HEK293 (cell line): ENCODE results near the gene DUSP10.

Experiments
- CTCF ChIA-PET: fragments of 350-600 bp; formaldehyde crosslinking; extraction: SDS; loops from one replicate; lab custom pipeline; 2021; ENCODE audit warnings: antibody characterized with exemption; lab: Yijun Ruan, JAX
- POLR2A ChIA-PET: fragments of 300-600 bp; formaldehyde crosslinking; extraction: SDS; loops from one replicate; lab custom pipeline; 2020; ENCODE audit warnings: antibody characterized with exemption, inconsistent platforms; lab: Yijun Ruan, JAX
- H3K27ac ChIP-seq: fragments of 200-500 bp; sonication (Bioruptor generic); 2 replicates; pipeline ENCODE4 v1.5.1; 2014; ENCODE audit warnings: low read depth, low read length, control low read depth, inconsistent platforms; ENCODE audit errors: extremely low read depth
- H3K36me3 ChIP-seq, 2 experiments: fragments of 200-500 bp in 1 of 2; sonication (Bioruptor generic) in 1 of 2; 1 replicate in 1 of 2; 2 replicates in 1 of 2; pipeline ENCODE4 v1.5.1; 2014 to 2017; ENCODE audit warnings: inconsistent platforms in 2 of 2, low read length in 2 of 2; ENCODE audit not compliant: control insufficient read depth in 2 of 2, insufficient read depth in 1 of 2
- H3K4me1 ChIP-seq: fragments of 200-500 bp; sonication (Bioruptor generic); 2 replicates; pipeline ENCODE4 v1.5.1; 2014; ENCODE audit warnings: mild to moderate bottlenecking, low read length, inconsistent platforms; ENCODE audit not compliant: control insufficient read depth, insufficient read depth
- H3K4me3 ChIP-seq: 2 replicates; pipeline ENCODE4 v1.5.1; 2011; ENCODE audit warnings: low read depth, mild to moderate bottlenecking, control low read depth, low read length, moderate library complexity
- H3K9me3 ChIP-seq: fragments of 200-500 bp; sonication (Bioruptor generic); 2 replicates; pipeline ENCODE4 v1.5.1; 2014; ENCODE audit warnings: low read depth, low read length, inconsistent platforms; ENCODE audit not compliant: control insufficient read depth, insufficient read depth
- FEZF1 ChIP-seq: fragments of 450-650 bp; formaldehyde crosslinking; IDR thresholded peaks from 2 replicates; pipeline ENCODE4 v1.5.1; 2016; ENCODE audit warnings: missing biosample characterization, missing genetic modification characterization
- HOXD13 ChIP-seq: sonication (generic); formaldehyde crosslinking; IDR thresholded peaks from 2 replicates; pipeline ENCODE4 v1.8.0; 2022; ENCODE audit warnings: missing genetic modification reagents, borderline replicate concordance
- KLF16 ChIP-seq: fragments of 450-650 bp; formaldehyde crosslinking; IDR thresholded peaks from 2 replicates; pipeline ENCODE4 v1.5.1; 2017; ENCODE audit warnings: missing biosample characterization, missing genetic modification characterization
- KLF9 ChIP-seq: fragments of 450-650 bp; formaldehyde crosslinking; IDR thresholded peaks from 2 replicates; pipeline ENCODE4 v1.5.1; 2016; ENCODE audit warnings: missing biosample characterization, missing genetic modification characterization, low read depth
- SCRT2 ChIP-seq: fragments of 450-650 bp; formaldehyde crosslinking; IDR thresholded peaks from 2 replicates; pipeline ENCODE4 v1.5.1; 2016; ENCODE audit warnings: missing biosample characterization, missing genetic modification characterization
- TRIM28 ChIP-seq: IDR thresholded peaks from 2 replicates; pipeline ENCODE4 v1.6.1; 2011; ENCODE audit warnings: low read length, control low read depth, borderline replicate concordance
- WT1 ChIP-seq: fragments of 450-650 bp; formaldehyde crosslinking; IDR thresholded peaks from 2 replicates; pipeline ENCODE4 v1.5.1; 2016; ENCODE audit warnings: missing biosample characterization, missing genetic modification characterization
- ZBTB1 ChIP-seq: fragments of 450-650 bp; formaldehyde crosslinking; IDR thresholded peaks from 2 replicates; pipeline ENCODE4 v1.5.1; 2016; ENCODE audit warnings: missing biosample characterization, missing genetic modification characterization
- ZBTB21 ChIP-seq: fragments of 450-650 bp; formaldehyde crosslinking; IDR thresholded peaks from 2 replicates; pipeline ENCODE4 v1.5.1; 2017; ENCODE audit warnings: missing biosample characterization, missing genetic modification characterization
- ZBTB48 ChIP-seq: fragments of 450-650 bp; formaldehyde crosslinking; IDR thresholded peaks from 2 replicates; pipeline ENCODE4 v1.5.1; 2016; ENCODE audit warnings: missing biosample characterization, missing genetic modification characterization
- ZBTB49 ChIP-seq: fragments of 450-650 bp; formaldehyde crosslinking; IDR thresholded peaks from 2 replicates; pipeline ENCODE4 v1.5.1; 2016; ENCODE audit warnings: missing biosample characterization, missing genetic modification characterization, low read depth
- ZEB2 ChIP-seq: fragments of 450-650 bp; formaldehyde crosslinking; IDR thresholded peaks from 2 replicates; pipeline ENCODE4 v1.5.1; 2016; ENCODE audit warnings: missing biosample characterization, missing genetic modification characterization
- ZFP3 ChIP-seq: fragments of 450-650 bp; formaldehyde crosslinking; IDR thresholded peaks from 2 replicates; pipeline ENCODE4 v1.5.1; 2016; ENCODE audit warnings: low read depth, missing biosample characterization, missing genetic modification characterization
- ZFP37 ChIP-seq: fragments of 450-650 bp; formaldehyde crosslinking; IDR thresholded peaks from 2 replicates; pipeline ENCODE4 v1.5.1; 2016; ENCODE audit warnings: missing biosample characterization, missing genetic modification characterization
- ZFP41 ChIP-seq: fragments of 450-650 bp; formaldehyde crosslinking; IDR thresholded peaks from 2 replicates; pipeline ENCODE4 v1.5.1; 2016; ENCODE audit warnings: missing biosample characterization, missing genetic modification characterization, borderline replicate concordance
- ZIC2 ChIP-seq: fragments of 450-650 bp; formaldehyde crosslinking; IDR thresholded peaks from 2 replicates; pipeline ENCODE4 v1.5.1; 2016; ENCODE audit warnings: missing biosample characterization, missing genetic modification characterization
- ZNF155 ChIP-seq: fragments of 450-650 bp; formaldehyde crosslinking; IDR thresholded peaks from 2 replicates; pipeline ENCODE4 v1.5.1; 2016; ENCODE audit warnings: missing biosample characterization, missing genetic modification characterization
- ZNF184 ChIP-seq: fragments of 450-650 bp; IDR thresholded peaks from 2 replicates; pipeline ENCODE4 v1.5.1; 2018; ENCODE audit warnings: missing biosample characterization, mild to moderate bottlenecking, missing genetic modification characterization
- ZNF223 ChIP-seq: fragments of 450-650 bp; formaldehyde crosslinking; IDR thresholded peaks from 2 replicates; pipeline ENCODE4 v1.5.1; 2016; ENCODE audit warnings: missing biosample characterization, missing genetic modification characterization
- ZNF23 ChIP-seq: fragments of 450-650 bp; formaldehyde crosslinking; IDR thresholded peaks from 2 replicates; pipeline ENCODE4 v1.5.1; 2016; ENCODE audit warnings: missing biosample characterization, missing genetic modification characterization, borderline replicate concordance
- ZNF266 ChIP-seq: fragments of 450-650 bp; formaldehyde crosslinking; IDR thresholded peaks from 2 replicates; pipeline ENCODE4 v1.5.1; 2016; ENCODE audit warnings: missing biosample characterization, missing genetic modification characterization, low read depth
- ZNF341 ChIP-seq: fragments of 450-650 bp; formaldehyde crosslinking; IDR thresholded peaks from 2 replicates; pipeline ENCODE4; 2016; ENCODE audit warnings: low read depth, missing biosample characterization, missing genetic modification characterization
- ZNF354C ChIP-seq: fragments of 450-650 bp; formaldehyde crosslinking; IDR thresholded peaks from 2 replicates; pipeline ENCODE4 v1.5.1; 2016; ENCODE audit warnings: missing biosample characterization, missing genetic modification characterization, low read depth, borderline replicate concordance
- ZNF398 ChIP-seq: fragments of 450-650 bp; formaldehyde crosslinking; IDR thresholded peaks from 2 replicates; pipeline ENCODE4 v1.5.1; 2017; ENCODE audit warnings: missing biosample characterization, missing genetic modification characterization
- ZNF513 ChIP-seq: fragments of 450-650 bp; IDR thresholded peaks from 2 replicates; pipeline ENCODE4 v1.5.1; 2018; ENCODE audit warnings: missing biosample characterization, missing genetic modification characterization
- ZNF544 ChIP-seq: fragments of 450-650 bp; formaldehyde crosslinking; IDR thresholded peaks from 2 replicates; pipeline ENCODE4 v1.5.0; 2017; ENCODE audit warnings: missing biosample characterization, missing genetic modification characterization
- ZNF600 ChIP-seq: fragments of 450-650 bp; formaldehyde crosslinking; IDR thresholded peaks from 2 replicates; pipeline ENCODE4 v1.5.1; 2016; ENCODE audit warnings: missing biosample characterization, missing genetic modification characterization
- ZNF660 ChIP-seq: fragments of 450-650 bp; IDR thresholded peaks from 2 replicates; pipeline ENCODE4 v1.5.1; 2018; ENCODE audit warnings: missing biosample characterization, mild to moderate bottlenecking, missing genetic modification characterization
- ZNF664 ChIP-seq: fragments of 450-650 bp; formaldehyde crosslinking; IDR thresholded peaks from 2 replicates; pipeline ENCODE4 v1.5.1; 2016; ENCODE audit warnings: missing biosample characterization, missing genetic modification characterization
- ZNF704 ChIP-seq: fragments of 450-650 bp; formaldehyde crosslinking; IDR thresholded peaks from 2 replicates; pipeline ENCODE4 v1.5.1; 2016; ENCODE audit warnings: missing biosample characterization, missing genetic modification characterization
- ZNF707 ChIP-seq: fragments of 450-650 bp; formaldehyde crosslinking; IDR thresholded peaks from 2 replicates; pipeline ENCODE4 v1.5.1; 2016; ENCODE audit warnings: missing biosample characterization, missing genetic modification characterization
- ZNF792 ChIP-seq: fragments of 450-650 bp; formaldehyde crosslinking; IDR thresholded peaks from 2 replicates; pipeline ENCODE4 v1.5.1; 2016; ENCODE audit warnings: missing biosample characterization, missing genetic modification characterization
- ZNF843 ChIP-seq: fragments of 450-650 bp; formaldehyde crosslinking; IDR thresholded peaks from 2 replicates; pipeline ENCODE4 v1.5.1; 2016; ENCODE audit warnings: missing biosample characterization, missing genetic modification characterization

The DUSP10 gene

GRCh38 chr1:221715321-221716169 is 26.3 kb downstream of the DUSP10 start:
- CTCF ChIA-PET: interaction anchor here (0.7 kb wide), 1 partner anchor 25 kb away, joined by 3 read pairs; no protein-coding TSS in a partner anchor
- no peak overlapping the region for H3K4me3 ChIP-seq
- H3K9me3 ChIP-seq: no peaks in the 10 kb centered on the region
- H3K4me1 ChIP-seq: peaks cover 25% of the 10 kb centered on the region
- no peaks in the 10 kb centered on the region for H3K36me3 ChIP-seq
- POLR2A ChIA-PET: interaction anchor here (1.0 to 1.4 kb wide), 2 partner anchors 26 to 740 kb away, joined by 3 to 12 read pairs; partner anchors contain the start of gene DUSP10
- H3K27ac ChIP-seq: 0 out of 2 replicates have a peak overlapping the region, but pooled peaks have one; percentile 37
- peak; percentile 78 for TF ChIP-seq ZNF341
- 0 out of 2 replicates have a peak, but pooled peaks have one; percentile 48 for TF ChIP-seq ZBTB1 (tag by site-specific recombination)
- TF ChIP-seq ZNF184 (tag by site-specific recombination): peak; percentile 39; the same call in 1 of the 2 replicates
- peak; percentile 80 for TF ChIP-seq ZNF843 (tag by site-specific recombination)
- TF ChIP-seq ZNF544: no peak
- no peak for TF ChIP-seq ZFP41 (tag by site-specific recombination)
- 0 out of 2 replicates have a peak, but pooled peaks have one; percentile 31 for TF ChIP-seq TRIM28
- peak; percentile 49; the same call in 1 of the 2 replicates for TF ChIP-seq ZBTB21 (tag by site-specific recombination)
- TF ChIP-seq ZIC2: no peak
- no peak for TF ChIP-seq ZNF513 (tag by site-specific recombination)
- TF ChIP-seq ZBTB48: no peak
- TF ChIP-seq ZNF266: no peak
- TF ChIP-seq ZFP37: peak; percentile 33; the same call in 1 of the 2 replicates
- TF ChIP-seq ZNF707: no peak
- TF ChIP-seq ZNF660: no peak
- TF ChIP-seq ZNF23 (tag by site-specific recombination): no peak
- TF ChIP-seq HOXD13 (CRISPR knock-in tag): no peak
- no peak for TF ChIP-seq ZNF223 (tag by site-specific recombination)
- peak; percentile 94 for TF ChIP-seq ZNF398 (tag by site-specific recombination)
- peak; percentile 96 for TF ChIP-seq SCRT2 (tag by site-specific recombination)
- TF ChIP-seq WT1 (tag by site-specific recombination): peak; percentile 91
- TF ChIP-seq ZFP3 (tag by site-specific recombination): no peak
- TF ChIP-seq KLF16 (tag by site-specific recombination): no peak
- TF ChIP-seq ZNF704 (tag by site-specific recombination): no peak
- no peak for TF ChIP-seq ZBTB49 (tag by site-specific recombination)
- peak; percentile 46; the same call in 1 of the 2 replicates for TF ChIP-seq ZNF664 (tag by site-specific recombination)
- no peak for TF ChIP-seq ZNF792 (tag by site-specific recombination)
- no peak; the same call in 1 of the 2 replicates for TF ChIP-seq ZNF600
- no peak for TF ChIP-seq ZNF354C (tag by site-specific recombination)
- TF ChIP-seq ZEB2 (tag by site-specific recombination): peak; percentile 89
- TF ChIP-seq FEZF1 (tag by site-specific recombination): peak; percentile 82
- TF ChIP-seq ZNF155 (tag by site-specific recombination): no peak
- TF ChIP-seq KLF9 (tag by site-specific recombination): no peak
